Measurements from ENCODE around the gene SMIM12.

DNA sequence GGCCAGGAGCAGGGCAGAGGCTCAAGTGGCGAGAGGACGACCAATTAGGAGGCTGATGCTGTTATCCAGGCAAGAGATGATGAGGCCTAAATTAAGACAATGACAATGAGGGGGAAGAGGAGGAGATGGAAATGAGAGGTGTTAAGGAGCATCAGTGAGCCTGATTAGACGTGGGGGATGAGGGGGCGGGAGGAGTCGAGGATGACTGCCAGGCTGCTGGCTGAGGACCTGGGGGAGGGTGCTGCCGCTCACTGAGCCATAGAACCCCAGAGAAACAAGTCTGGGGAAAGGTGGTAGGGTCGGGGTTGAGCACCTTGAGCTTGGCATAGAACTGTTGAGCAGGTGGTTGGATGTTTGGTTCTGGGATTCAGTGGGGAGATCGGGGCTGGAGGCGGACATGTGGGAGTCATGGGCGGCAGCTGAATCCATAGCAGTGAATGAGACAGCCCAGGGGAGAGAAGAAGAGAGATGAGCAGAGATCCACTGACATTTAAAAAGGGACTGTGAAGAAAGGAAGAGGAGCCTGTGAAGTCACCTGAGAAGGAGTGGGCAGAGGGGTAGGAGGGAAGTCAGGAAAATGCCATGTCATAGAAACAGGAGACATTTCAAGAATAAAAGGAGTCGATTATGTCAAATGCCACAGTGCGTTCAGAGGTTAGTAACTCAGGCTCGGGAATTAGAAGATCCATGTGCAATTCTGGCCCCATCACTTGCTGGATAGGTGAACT, 41.4 kb upstream of the SMIM12 start:
- no peak for TF ChIP-seq POLR2AphosphoS5 (IDR thresholded peaks at IDR 0.05; ENCODE audit: low read depth, low read length)
- no peak for TF ChIP-seq RAD21 (IDR thresholded peaks at IDR 0.05 in 1 of 2, conservative IDR thresholded peaks at IDR 0.05 in 1 of 2; ENCODE audit: low read depth in 2 of 2, low read length in 2 of 2)
- TF ChIP-seq CEBPB (IDR thresholded peaks at IDR 0.05; ENCODE audit: low read depth, low read length) = no peak
- no peak for TF ChIP-seq POLR2A (IDR thresholded peaks at IDR 0.05; ENCODE audit: control extremely low read depth in 1 of 2, low read depth in 2 of 2, low read length in 2 of 2)
- no peak for TF ChIP-seq RFX5 (IDR thresholded peaks at IDR 0.05; ENCODE audit: borderline replicate concordance, low read depth, low read length)
